H1 (cell line): ENCODE measurements around the gene KAT2A. TPM values are rescaled to one million over a fixed set of nuclear protein-coding genes. Genes with fewer than 3 reads are reported as not detected.

Experiments
- EZH2 ChIP-seq: fragments of 200-600 bp; sonication (generic); IDR thresholded peaks from 2 replicates; pipeline ENCODE4 v1.7.1; 2012; ENCODE audit warnings: low read depth, mild to moderate bottlenecking, moderate library complexity, low read length, inconsistent platforms; ENCODE audit not compliant: severe bottlenecking
- KDM4A ChIP-seq: IDR thresholded peaks from one replicate; pipeline ENCODE4 v1.7.1; 2012; ENCODE audit warnings: low read depth, mild to moderate bottlenecking, moderate library complexity, low read length, inconsistent platforms; ENCODE audit not compliant: severe bottlenecking
- POLR2A ChIP-seq, 2 experiments: IDR thresholded peaks; 1 replicate in 1 of 2; 2 replicates in 1 of 2; pipeline ENCODE4 v1.6.1; 2011; ENCODE audit warnings: low read depth in 2 of 2, low read length in 2 of 2, mild to moderate bottlenecking in 2 of 2; ENCODE audit errors: control extremely low read depth in 1 of 2
- POU5F1 ChIP-seq: IDR thresholded peaks from 2 replicates; pipeline ENCODE4 v1.6.1; 2011; ENCODE audit warnings: low read depth, mild to moderate bottlenecking, low read length, moderate library complexity
- RFX5 ChIP-seq: IDR thresholded peaks from 2 replicates; pipeline ENCODE4 v1.6.1; 2011; ENCODE audit warnings: low read depth, low read length, improper control_type of control experiment, borderline replicate concordance
- SAP30 ChIP-seq: fragments of 300-600 bp; sonication (generic); IDR thresholded peaks from 2 replicates; pipeline ENCODE4 v1.7.1; 2012; ENCODE audit warnings: low read length, moderate library complexity, mild to moderate bottlenecking, inconsistent platforms; ENCODE audit not compliant: insufficient read depth, insufficient replicate concordance
- polyA plus RNA-seq, 7 experiments: library from polyadenylated mRNA; depleted of rRNA in 3 of 7; stranded (reverse) in 5 of 7; unstranded in 2 of 7; fragments of >200 nt in 5 of 7; fragments of 200-250 nt in 2 of 7; gene quantifications; 1 replicate in 5 of 7; 2 replicates in 1 of 7; 4 replicates in 1 of 7; pipeline versions ENCODE4 v1.2.1 to v1.2.3, GENCODE V29; 2011 to 2013; ENCODE audit warnings: missing spikeins in 2 of 7, mixed read lengths in 2 of 7
- total RNA-seq: library from RNA; stranded (reverse); fragmentation: NEBNext Ultra II Directional; extraction: Animal tissue kit (Norgen Biotek cat#: 25700); gene quantifications from 2 replicates; pipeline ENCODE4 v1.2.1, GENCODE V29; 2021
- TF ChIP-seq, protein P1 (sequence below): IDR thresholded peaks from 2 replicates; pipeline ENCODE4 v1.6.1; 2012; ENCODE audit warnings: low read length, inconsistent platforms
- TF ChIP-seq, protein P2 (sequence below): fragments of 300-600 bp; sonication (generic); IDR thresholded peaks from 2 replicates; pipeline ENCODE4 v1.7.1; 2012; ENCODE audit warnings: low read length, moderate library complexity, mild to moderate bottlenecking, inconsistent platforms; ENCODE audit not compliant: insufficient replicate concordance

KAT2A gene
- total and polyA plus RNA-seq, 2 of the 8 experiments (the other 6 are each of a cell fraction or from before 2014, with no cell fraction given): 34.2 to 40.1 TPM

DNA sequence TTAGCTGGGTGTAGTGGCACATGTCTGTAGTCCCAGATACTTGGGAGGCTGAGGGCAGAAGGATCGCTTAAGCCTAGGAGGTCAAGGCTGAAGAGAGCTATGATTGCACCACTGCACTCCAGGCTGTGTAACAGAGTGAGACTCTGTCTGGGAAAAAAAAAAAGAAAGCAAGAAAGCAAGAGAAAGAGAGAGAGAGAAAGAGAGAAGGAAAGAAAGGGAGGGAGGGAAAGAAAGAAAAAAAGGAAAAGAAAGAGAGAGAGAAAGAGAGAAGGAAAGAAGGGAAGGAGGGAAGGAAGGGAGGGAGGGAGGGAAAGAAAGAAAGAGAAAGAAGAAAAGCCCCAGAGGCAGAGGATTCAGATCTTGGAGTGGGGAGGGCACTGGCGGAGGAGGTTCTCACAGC lies 15.2 kb downstream of the KAT2A start (continued):
- TF ChIP-seq POU5F1 (no peak), SAP30 (no peak), RFX5 (no peak), KDM4A (no peak), POLR2A (IDR thresholded peaks at IDR 0.05; ENCODE audit: control extremely low read depth in 1 of 2, low read depth in 2 of 2, low read length in 2 of 2) (no peak), EZH2 (no peak)
- TF ChIP-seq, protein P1, sequence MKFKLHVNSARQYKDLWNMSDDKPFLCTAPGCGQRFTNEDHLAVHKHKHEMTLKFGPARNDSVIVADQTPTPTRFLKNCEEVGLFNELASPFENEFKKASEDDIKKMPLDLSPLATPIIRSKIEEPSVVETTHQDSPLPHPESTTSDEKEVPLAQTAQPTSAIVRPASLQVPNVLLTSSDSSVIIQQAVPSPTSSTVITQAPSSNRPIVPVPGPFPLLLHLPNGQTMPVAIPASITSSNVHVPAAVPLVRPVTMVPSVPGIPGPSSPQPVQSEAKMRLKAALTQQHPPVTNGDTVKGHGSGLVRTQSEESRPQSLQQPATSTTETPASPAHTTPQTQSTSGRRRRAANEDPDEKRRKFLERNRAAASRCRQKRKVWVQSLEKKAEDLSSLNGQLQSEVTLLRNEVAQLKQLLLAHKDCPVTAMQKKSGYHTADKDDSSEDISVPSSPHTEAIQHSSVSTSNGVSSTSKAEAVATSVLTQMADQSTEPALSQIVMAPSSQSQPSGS: no peak
- TF ChIP-seq, protein P2, sequence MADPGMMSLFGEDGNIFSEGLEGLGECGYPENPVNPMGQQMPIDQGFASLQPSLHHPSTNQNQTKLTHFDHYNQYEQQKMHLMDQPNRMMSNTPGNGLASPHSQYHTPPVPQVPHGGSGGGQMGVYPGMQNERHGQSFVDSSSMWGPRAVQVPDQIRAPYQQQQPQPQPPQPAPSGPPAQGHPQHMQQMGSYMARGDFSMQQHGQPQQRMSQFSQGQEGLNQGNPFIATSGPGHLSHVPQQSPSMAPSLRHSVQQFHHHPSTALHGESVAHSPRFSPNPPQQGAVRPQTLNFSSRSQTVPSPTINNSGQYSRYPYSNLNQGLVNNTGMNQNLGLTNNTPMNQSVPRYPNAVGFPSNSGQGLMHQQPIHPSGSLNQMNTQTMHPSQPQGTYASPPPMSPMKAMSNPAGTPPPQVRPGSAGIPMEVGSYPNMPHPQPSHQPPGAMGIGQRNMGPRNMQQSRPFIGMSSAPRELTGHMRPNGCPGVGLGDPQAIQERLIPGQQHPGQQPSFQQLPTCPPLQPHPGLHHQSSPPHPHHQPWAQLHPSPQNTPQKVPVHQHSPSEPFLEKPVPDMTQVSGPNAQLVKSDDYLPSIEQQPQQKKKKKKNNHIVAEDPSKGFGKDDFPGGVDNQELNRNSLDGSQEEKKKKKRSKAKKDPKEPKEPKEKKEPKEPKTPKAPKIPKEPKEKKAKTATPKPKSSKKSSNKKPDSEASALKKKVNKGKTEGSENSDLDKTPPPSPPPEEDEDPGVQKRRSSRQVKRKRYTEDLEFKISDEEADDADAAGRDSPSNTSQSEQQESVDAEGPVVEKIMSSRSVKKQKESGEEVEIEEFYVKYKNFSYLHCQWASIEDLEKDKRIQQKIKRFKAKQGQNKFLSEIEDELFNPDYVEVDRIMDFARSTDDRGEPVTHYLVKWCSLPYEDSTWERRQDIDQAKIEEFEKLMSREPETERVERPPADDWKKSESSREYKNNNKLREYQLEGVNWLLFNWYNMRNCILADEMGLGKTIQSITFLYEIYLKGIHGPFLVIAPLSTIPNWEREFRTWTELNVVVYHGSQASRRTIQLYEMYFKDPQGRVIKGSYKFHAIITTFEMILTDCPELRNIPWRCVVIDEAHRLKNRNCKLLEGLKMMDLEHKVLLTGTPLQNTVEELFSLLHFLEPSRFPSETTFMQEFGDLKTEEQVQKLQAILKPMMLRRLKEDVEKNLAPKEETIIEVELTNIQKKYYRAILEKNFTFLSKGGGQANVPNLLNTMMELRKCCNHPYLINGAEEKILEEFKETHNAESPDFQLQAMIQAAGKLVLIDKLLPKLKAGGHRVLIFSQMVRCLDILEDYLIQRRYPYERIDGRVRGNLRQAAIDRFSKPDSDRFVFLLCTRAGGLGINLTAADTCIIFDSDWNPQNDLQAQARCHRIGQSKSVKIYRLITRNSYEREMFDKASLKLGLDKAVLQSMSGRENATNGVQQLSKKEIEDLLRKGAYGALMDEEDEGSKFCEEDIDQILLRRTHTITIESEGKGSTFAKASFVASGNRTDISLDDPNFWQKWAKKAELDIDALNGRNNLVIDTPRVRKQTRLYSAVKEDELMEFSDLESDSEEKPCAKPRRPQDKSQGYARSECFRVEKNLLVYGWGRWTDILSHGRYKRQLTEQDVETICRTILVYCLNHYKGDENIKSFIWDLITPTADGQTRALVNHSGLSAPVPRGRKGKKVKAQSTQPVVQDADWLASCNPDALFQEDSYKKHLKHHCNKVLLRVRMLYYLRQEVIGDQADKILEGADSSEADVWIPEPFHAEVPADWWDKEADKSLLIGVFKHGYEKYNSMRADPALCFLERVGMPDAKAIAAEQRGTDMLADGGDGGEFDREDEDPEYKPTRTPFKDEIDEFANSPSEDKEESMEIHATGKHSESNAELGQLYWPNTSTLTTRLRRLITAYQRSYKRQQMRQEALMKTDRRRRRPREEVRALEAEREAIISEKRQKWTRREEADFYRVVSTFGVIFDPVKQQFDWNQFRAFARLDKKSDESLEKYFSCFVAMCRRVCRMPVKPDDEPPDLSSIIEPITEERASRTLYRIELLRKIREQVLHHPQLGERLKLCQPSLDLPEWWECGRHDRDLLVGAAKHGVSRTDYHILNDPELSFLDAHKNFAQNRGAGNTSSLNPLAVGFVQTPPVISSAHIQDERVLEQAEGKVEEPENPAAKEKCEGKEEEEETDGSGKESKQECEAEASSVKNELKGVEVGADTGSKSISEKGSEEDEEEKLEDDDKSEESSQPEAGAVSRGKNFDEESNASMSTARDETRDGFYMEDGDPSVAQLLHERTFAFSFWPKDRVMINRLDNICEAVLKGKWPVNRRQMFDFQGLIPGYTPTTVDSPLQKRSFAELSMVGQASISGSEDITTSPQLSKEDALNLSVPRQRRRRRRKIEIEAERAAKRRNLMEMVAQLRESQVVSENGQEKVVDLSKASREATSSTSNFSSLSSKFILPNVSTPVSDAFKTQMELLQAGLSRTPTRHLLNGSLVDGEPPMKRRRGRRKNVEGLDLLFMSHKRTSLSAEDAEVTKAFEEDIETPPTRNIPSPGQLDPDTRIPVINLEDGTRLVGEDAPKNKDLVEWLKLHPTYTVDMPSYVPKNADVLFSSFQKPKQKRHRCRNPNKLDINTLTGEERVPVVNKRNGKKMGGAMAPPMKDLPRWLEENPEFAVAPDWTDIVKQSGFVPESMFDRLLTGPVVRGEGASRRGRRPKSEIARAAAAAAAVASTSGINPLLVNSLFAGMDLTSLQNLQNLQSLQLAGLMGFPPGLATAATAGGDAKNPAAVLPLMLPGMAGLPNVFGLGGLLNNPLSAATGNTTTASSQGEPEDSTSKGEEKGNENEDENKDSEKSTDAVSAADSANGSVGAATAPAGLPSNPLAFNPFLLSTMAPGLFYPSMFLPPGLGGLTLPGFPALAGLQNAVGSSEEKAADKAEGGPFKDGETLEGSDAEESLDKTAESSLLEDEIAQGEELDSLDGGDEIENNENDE: no peak
